Placental epithelial cell (primary cell): ENCODE results near the gene ROGDI. TPM values are rescaled to one million over a fixed set of nuclear protein-coding genes. Genes with fewer than 3 reads are reported as not detected.

ENCODE experiments used
- small RNA-seq: library from RNA; depleted of rRNA; stranded (forward); fragments of <200 nt; gene quantifications from one replicate; pipeline ENCODE3, GENCODE V24; 2012
- total RNA-seq: library from RNA; depleted of rRNA; stranded (reverse); fragments of >200 nt; gene quantifications from 2 replicates; pipeline ENCODE4 v1.2.3, GENCODE V29; 2012

The ROGDI gene, protein sequence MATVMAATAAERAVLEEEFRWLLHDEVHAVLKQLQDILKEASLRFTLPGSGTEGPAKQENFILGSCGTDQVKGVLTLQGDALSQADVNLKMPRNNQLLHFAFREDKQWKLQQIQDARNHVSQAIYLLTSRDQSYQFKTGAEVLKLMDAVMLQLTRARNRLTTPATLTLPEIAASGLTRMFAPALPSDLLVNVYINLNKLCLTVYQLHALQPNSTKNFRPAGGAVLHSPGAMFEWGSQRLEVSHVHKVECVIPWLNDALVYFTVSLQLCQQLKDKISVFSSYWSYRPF
- 22.8 and 28.4 TPM in 2 replicates for total RNA-seq

DNA sequence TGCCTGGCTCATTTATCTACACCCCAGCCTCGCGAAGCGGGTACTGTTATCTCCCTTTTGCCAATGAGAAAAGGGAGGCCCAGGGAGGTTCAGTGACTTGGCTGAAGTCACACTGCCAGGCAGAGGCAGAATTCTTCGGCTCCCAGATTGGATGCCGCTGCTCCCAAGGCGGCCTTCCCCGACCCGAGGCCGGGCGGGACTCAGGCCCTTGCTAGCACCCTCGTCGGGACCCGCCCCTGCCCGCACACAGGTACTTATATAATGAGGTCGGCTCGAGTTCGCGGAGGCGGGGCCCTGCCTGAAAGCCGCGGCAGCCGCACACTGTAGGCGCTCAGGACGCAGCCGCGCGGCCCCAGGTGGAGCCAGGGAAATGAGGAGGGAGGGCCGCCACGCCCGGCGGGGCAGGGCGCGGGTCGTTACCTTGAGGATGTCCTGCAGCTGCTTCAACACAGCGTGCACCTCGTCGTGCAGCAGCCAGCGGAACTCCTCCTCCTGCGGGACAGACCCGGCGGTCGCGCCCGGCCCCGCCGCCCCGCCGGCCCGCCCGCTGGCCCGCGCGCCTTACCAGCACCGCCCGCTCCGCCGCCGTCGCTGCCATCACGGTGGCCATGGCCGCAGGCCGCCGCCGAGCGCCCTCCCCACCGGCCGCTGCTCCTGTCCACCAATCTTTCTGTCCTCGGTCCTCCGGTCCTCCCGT, at the start of gene ROGDI:
ROGDI (minus strand) TSS at position 672 of the 697 bp plus-strand sequence; CDS start at position 610, 62 bp downstream.

DNA sequence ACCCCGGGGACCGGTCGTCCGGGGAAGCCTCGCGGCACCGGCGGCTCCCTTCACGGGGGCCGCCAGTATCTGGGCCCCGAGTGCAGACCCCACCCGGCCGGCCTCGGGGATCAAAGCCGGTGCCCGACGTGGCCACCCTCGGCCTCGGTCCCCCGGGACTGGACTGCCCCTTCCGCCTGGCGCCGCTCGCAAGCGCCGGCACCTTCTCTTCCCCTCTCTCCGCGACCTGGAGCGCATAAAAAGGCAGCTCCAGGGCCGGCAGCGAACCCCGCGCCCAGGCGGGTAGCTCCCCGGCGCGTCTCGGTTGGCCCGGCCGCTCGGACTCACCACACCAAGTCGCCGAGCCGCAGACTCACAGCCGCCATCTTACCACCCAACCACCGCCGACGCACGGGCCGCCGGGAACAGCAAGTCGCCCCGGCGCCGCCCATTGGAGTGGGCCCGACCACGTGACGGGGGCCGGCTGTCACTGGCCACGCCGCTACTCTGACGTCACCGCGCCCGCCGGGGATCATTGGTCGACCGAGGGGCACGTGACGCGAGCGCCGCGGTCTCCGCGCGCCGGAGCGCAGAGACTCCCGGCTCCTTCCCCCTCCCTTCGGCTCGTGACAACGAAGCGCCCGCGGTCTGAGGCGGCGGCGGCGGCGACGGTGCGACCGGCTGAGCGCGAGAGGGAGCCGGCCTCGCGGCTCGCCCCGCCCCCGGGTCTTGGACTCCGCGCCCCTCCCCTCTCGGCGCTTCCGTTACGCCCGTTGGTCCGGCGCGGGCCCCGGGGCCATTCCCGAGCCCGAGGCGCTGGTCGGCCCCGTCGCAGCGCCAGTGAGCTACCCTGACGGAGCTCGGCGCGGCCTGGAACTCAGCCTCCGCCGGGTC, 44.7 kb upstream of the ROGDI start, which contains the start of the genes GLYR1 and UBN1:
GLYR1 (minus strand) TSS at position 388 of the 873 bp plus-strand sequence; CDS start at position 365, 23 bp downstream.
UBN1 (plus strand) TSS at position 581 of the 873 bp plus-strand sequence. CDS start 5,437 bp downstream, outside the sequence.

GRCh38 chr16:4795181-4795827, 7.1 kb downstream of the ROGDI start, which contains the start of gene SMIM22:
Gene SMIM22 (plus strand): TSS chr16:4795369. CDS start chr16:4795735, 366 bp downstream.

GRCh38 chr16:4787627-4788482, 14.6 kb downstream of the ROGDI start, which contains the start of gene SEPTIN12:
Gene SEPTIN12 (minus strand): TSS chr16:4788345. CDS start chr16:4787645, 700 bp downstream.

GRCh38 chr16:4766875-4767628, 35.4 kb downstream of the ROGDI start, which contains the start of gene ZNF500:
Gene ZNF500 (minus strand): TSS chr16:4767162. CDS start chr16:4765978, 1,184 bp downstream.

Small RNA genes within 50 kb of the gene (small RNA-seq; reads per million reads assigned to genes)
- gene RF00017 = not detected

Other genes with a start within 250 kb of the ROGDI start
- gene C16orf96, start 246.3 kb downstream of the ROGDI start, total RNA-seq = 0.39 TPM in 1 of 2 replicates, not detected in the other
- 18.5 and 19.6 TPM in 2 replicates for gene UBALD1, start 187.7 kb downstream of the ROGDI start, total RNA-seq
- gene MGRN1, start 177.8 kb downstream of the ROGDI start, total RNA-seq = 29.1 and 42.5 TPM in 2 replicates
- 23.2 and 27.7 TPM in 2 replicates for gene NUDT16L1, start 109.1 kb downstream of the ROGDI start, total RNA-seq
- 18.5 and 19.2 TPM in 2 replicates for gene ANKS3, start 68.4 kb downstream of the ROGDI start, total RNA-seq
- gene DNAAF8, start 68.1 kb downstream of the ROGDI start, total RNA-seq = 0.39 and 0.54 TPM in 2 replicates
- gene ZNF500, start 35.5 kb downstream of the ROGDI start, total RNA-seq = 15.3 and 17.8 TPM in 2 replicates
- gene SEPTIN12, start 14.3 kb downstream of the ROGDI start, total RNA-seq = not detected in 2 replicates
- not detected in 2 replicates for gene SMIM22, start 7.3 kb downstream of the ROGDI start, total RNA-seq
- gene GLYR1, start 44.7 kb upstream of the ROGDI start, total RNA-seq = 35.7 and 45.7 TPM in 2 replicates
- gene UBN1, start 44.8 kb upstream of the ROGDI start, total RNA-seq = 32.8 and 46.7 TPM in 2 replicates
- gene PPL, start 134.5 kb upstream of the ROGDI start, total RNA-seq = 14.2 and 33.4 TPM in 2 replicates
- under 0.01 and 0.11 TPM in 2 replicates for gene SEC14L5, start 155.7 kb upstream of the ROGDI start, total RNA-seq
- gene NAGPA, start 231.3 kb upstream of the ROGDI start, total RNA-seq = 13.7 and 19.5 TPM in 2 replicates